CD4-positive, alpha-beta T cell treated with Interleukin-21 for 1 hour (primary cell): Measurements from ENCODE around the gene GNAZ.

Experiments
- DNase-seq: peaks from one replicate; pipeline ENCODE4 v3.0.0-alpha.2; 2020

GNAZ gene

GRCh38 chr22:23079240-23079768 lies 9.0 kb downstream of the GNAZ start:
- DNase-seq = no peak

- DNase-seq = no peak
Measured at GRCh38 chr22:23079814-23080521, 9.6 kb downstream of the GNAZ start.

GRCh38 chr22:23080613-23081290 lies 10.4 kb downstream of the GNAZ start:
- DNase-seq = no peak

GRCh38 chr22:23082534-23083314 lies 12.4 kb downstream of the GNAZ start:
- DNase-seq = no peak

GRCh38 chr22:23083315-23084021 lies 13.1 kb downstream of the GNAZ start:
- DNase-seq = no peak

GRCh38 chr22:23084453-23085350 lies 14.4 kb downstream of the GNAZ start:
- no peak for DNase-seq

GRCh38 chr22:23085351-23085671 lies 15.0 kb downstream of the GNAZ start:
- no peak for DNase-seq

- no peak for DNase-seq
Measured at GRCh38 chr22:23085785-23086184, 15.5 kb downstream of the GNAZ start.

- DNase-seq = no peak
Measured at GRCh38 chr22:23086263-23086662, 15.9 kb downstream of the GNAZ start.

GRCh38 chr22:23086787-23087186 lies 16.5 kb downstream of the GNAZ start:
- DNase-seq = no peak

- no peak for DNase-seq
Measured at GRCh38 chr22:23088199-23088604, 17.9 kb downstream of the GNAZ start.

GRCh38 chr22:23089010-23089409 lies 18.7 kb downstream of the GNAZ start:
- no peak for DNase-seq

- DNase-seq = no peak
Measured at GRCh38 chr22:23089633-23090456, 19.5 kb downstream of the GNAZ start.

- DNase-seq = no peak
Measured at GRCh38 chr22:23090457-23090835, 20.1 kb downstream of the GNAZ start.

- DNase-seq = no peak
Measured at GRCh38 chr22:23091760-23092159, 21.4 kb downstream of the GNAZ start.

GRCh38 chr22:23092217-23092955 lies 22.1 kb downstream of the GNAZ start:
- no peak for DNase-seq

- no peak for DNase-seq
Measured at GRCh38 chr22:23093051-23093788, 22.9 kb downstream of the GNAZ start.

GRCh38 chr22:23094260-23094659 lies 23.9 kb downstream of the GNAZ start:
- DNase-seq = no peak
